ENCODE data around the gene TRIM65.
A peak's percentile ranks its signal among the peaks of the same experiment; 100 is the strongest.

Gene TRIM65

DNA sequence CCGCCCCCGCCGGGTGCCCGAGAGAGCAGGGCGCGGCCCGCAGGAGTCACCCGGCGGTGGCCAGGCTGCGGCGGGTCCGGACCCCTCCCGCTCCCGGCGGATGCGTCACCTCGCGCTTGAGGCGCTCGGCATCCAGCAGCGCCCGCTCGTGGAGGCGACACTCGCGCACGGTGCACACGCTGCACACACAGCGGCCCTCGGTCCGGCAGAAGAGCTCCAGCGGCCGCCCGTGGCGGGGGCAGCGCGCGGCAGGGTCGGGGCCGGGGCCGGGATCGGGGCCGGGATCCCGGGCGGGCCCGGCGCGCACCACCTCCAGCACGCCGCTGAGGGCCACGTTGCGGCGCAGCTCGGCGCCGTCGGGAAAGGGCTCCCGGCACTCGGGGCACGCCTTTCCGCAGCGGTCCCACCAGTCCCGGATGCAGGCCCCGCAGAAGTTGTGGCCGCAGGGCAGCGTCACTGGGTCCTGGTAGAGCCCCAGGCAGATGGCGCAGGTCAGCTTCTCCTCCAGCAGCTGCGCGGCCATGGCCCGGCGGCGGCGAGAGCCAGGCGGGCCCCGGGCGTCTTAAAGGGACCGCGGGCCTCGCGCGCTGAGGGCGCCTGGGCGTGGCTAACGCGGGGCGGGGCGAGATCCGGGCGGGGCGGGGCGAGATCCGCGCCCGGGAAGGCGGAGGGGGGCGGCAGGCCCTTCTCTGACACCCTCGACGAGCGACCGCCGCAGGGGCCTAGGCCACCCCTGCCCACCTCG lies at the start of gene TRIM65:
TSS of gene TRIM65 (minus strand) at position 537 of the 745 bp plus-strand sequence. CDS start at position 523, 14 bp downstream.
- H3K4me3 ChIP-seq (ENCODE audit: low read depth, low read length): peak within 1 kb of the TSS; percentile 68
- TF ChIP-seq, protein P1, sequence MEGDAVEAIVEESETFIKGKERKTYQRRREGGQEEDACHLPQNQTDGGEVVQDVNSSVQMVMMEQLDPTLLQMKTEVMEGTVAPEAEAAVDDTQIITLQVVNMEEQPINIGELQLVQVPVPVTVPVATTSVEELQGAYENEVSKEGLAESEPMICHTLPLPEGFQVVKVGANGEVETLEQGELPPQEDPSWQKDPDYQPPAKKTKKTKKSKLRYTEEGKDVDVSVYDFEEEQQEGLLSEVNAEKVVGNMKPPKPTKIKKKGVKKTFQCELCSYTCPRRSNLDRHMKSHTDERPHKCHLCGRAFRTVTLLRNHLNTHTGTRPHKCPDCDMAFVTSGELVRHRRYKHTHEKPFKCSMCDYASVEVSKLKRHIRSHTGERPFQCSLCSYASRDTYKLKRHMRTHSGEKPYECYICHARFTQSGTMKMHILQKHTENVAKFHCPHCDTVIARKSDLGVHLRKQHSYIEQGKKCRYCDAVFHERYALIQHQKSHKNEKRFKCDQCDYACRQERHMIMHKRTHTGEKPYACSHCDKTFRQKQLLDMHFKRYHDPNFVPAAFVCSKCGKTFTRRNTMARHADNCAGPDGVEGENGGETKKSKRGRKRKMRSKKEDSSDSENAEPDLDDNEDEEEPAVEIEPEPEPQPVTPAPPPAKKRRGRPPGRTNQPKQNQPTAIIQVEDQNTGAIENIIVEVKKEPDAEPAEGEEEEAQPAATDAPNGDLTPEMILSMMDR (IDR thresholded peaks at IDR 0.05; ENCODE audit: control insufficient read depth, extremely low read depth, insufficient read depth): peak; percentile 62
- DNase-seq (ENCODE audit: low read depth): no peak

- no peak overlapping the region for H3K4me3 ChIP-seq (ENCODE audit: low read depth, low read length)
Measured at GRCh38 chr17:75945211-75945610, 48.5 kb upstream of the TRIM65 start.

GRCh38 chr17:75943491-75943890 lies 46.7 kb upstream of the TRIM65 start:
- DNase-seq (ENCODE audit: low read depth): no peak
- TF ChIP-seq, protein P1 (IDR thresholded peaks at IDR 0.05; ENCODE audit: control insufficient read depth, extremely low read depth, insufficient read depth): no peak
- no peak overlapping the region for H3K4me3 ChIP-seq (ENCODE audit: low read depth, low read length)

More at GRCh38 chr17:75945211-75945610, 48.5 kb upstream of the TRIM65 start:
- no peak for DNase-seq (ENCODE audit: low read depth)
- TF ChIP-seq, protein P1 (IDR thresholded peaks at IDR 0.05; ENCODE audit: control insufficient read depth, extremely low read depth, insufficient read depth): no peak

GRCh38 chr17:75942473-75942872 lies 45.7 kb upstream of the TRIM65 start:
- H3K4me3 ChIP-seq (ENCODE audit: low read depth, low read length): no peak overlapping the region
- no peak for DNase-seq (ENCODE audit: low read depth)
- TF ChIP-seq, protein P1 (IDR thresholded peaks at IDR 0.05; ENCODE audit: control insufficient read depth, extremely low read depth, insufficient read depth): no peak

- no peak for DNase-seq (ENCODE audit: low read depth)
- peak overlapping the region; percentile 96 for H3K4me3 ChIP-seq (ENCODE audit: low read depth, low read length)
- TF ChIP-seq, protein P1 (IDR thresholded peaks at IDR 0.05; ENCODE audit: control insufficient read depth, extremely low read depth, insufficient read depth): no peak
Measured at GRCh38 chr17:75941442-75941819, 44.7 kb upstream of the TRIM65 start.

DNA sequence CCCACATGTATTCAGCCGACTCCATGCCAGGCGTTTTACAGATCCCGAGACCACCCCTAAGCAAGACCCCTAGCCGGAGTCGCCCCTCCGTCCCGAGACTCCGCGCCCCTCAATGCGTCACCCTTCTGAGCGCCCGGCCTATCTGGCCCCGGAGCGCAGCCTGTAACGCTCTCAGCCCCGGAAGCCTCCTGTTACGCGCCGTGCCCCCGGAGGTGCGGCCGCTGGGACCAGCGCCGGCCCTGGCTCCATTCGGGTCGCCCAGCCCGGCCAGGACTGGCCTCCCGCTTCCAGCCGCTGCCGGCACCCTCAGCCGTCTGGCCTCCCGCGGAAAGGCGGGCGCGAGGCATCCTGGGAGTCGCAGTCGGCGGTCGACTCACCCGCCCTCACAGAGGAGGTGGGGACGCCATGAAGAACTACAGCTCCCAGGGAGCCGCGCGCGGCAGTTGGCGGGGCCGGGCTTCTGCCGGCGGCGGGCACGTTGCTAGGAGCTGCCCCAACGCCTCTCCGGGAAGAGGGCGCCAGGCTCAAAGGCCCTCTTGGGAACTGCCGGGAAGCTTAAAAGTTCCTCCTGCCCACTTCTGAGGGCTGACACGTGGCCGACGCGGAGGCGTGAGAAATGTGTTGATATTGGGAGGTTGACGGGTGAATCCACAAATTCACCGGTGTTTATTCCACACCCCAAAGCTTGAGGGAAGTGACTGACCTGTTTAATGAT lies 44.1 kb upstream of the TRIM65 start, which contains the start of gene FBF1:
TSS of gene FBF1 (minus strand) at position 316 of the 715 bp plus-strand sequence. CDS start 2,893 bp downstream, outside the sequence.
- peak; percentile 82 for DNase-seq (ENCODE audit: low read depth)
- peak within 1 kb of the TSS; percentile 96 for H3K4me3 ChIP-seq (ENCODE audit: low read depth, low read length)
- TF ChIP-seq, protein P1 (IDR thresholded peaks at IDR 0.05; ENCODE audit: control insufficient read depth, extremely low read depth, insufficient read depth): no peak
